BJ (cell line): ENCODE results near the gene KIF13A. TPM values are rescaled to one million over a fixed set of nuclear protein-coding genes. Genes with fewer than 3 reads are reported as not detected.

Experiments
- CTCF ChIA-PET: fragments of 350-600 bp; formaldehyde crosslinking; extraction: SDS; loops from one replicate; lab custom pipeline; 2021; ENCODE audit warnings: antibody characterized with exemption, inconsistent platforms; lab: Yijun Ruan, JAX
- POLR2A ChIA-PET: fragments of 300-600 bp; sonication (Branson Sonifier 250); formaldehyde crosslinking; extraction: SDS; loops from one replicate; lab custom pipeline; 2021; ENCODE audit warnings: antibody characterized with exemption; lab: Charles Lee
- DNase-seq: peaks from one replicate; pipeline ENCODE4 v3.0.0-alpha.2; 2011; ENCODE audit warnings: low read depth
- H3K27me3 ChIP-seq: 2 replicates; pipeline ENCODE4 v1.6.0; 2011; ENCODE audit warnings: low read length; ENCODE audit not compliant: control insufficient read depth, insufficient read depth
- H3K36me3 ChIP-seq: 2 replicates; pipeline ENCODE4 v1.5.1; 2011; ENCODE audit warnings: low read length; ENCODE audit not compliant: control insufficient read depth, insufficient read depth
- H3K4me3 ChIP-seq: 2 replicates; pipeline ENCODE4 v1.5.1; 2011; ENCODE audit warnings: low read depth, mild to moderate bottlenecking, control low read depth, low read length
- polyA plus RNA-seq: library from polyadenylated mRNA; depleted of rRNA; stranded (reverse); fragments of >200 nt; gene quantifications from 2 replicates; pipeline ENCODE4 v1.2.3, GENCODE V29; 2011
- TF ChIP-seq, protein P1 (sequence below): IDR thresholded peaks from 2 replicates; pipeline ENCODE4 v1.5.1; 2011; ENCODE audit warnings: low read depth, mild to moderate bottlenecking, control low read depth, inconsistent platforms, low read length, moderate library complexity; ENCODE audit not compliant: insufficient read depth

KIF13A gene
- polyA plus RNA-seq, 1 experiment = 41.4 TPM

DNA sequence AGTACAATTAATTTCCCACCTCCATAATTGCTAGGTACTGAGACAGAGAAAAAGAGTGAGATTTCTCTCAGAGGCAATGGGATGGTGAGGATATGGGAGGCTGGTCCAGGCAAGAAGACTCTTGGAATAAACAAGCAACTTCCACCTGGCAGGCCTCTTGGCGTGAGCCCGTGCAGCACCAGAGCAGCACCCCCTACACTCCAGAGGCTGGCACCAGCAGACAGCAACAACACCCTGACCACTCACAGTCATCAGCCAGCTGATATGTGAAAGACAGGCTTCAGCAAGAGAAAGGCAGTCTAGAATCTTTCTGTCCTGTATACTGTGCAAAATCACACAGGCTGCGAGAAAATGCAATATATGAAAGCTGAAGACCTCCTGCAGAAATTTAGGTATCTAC is 59.7 kb downstream of the KIF13A start:
- TF ChIP-seq, protein P1, sequence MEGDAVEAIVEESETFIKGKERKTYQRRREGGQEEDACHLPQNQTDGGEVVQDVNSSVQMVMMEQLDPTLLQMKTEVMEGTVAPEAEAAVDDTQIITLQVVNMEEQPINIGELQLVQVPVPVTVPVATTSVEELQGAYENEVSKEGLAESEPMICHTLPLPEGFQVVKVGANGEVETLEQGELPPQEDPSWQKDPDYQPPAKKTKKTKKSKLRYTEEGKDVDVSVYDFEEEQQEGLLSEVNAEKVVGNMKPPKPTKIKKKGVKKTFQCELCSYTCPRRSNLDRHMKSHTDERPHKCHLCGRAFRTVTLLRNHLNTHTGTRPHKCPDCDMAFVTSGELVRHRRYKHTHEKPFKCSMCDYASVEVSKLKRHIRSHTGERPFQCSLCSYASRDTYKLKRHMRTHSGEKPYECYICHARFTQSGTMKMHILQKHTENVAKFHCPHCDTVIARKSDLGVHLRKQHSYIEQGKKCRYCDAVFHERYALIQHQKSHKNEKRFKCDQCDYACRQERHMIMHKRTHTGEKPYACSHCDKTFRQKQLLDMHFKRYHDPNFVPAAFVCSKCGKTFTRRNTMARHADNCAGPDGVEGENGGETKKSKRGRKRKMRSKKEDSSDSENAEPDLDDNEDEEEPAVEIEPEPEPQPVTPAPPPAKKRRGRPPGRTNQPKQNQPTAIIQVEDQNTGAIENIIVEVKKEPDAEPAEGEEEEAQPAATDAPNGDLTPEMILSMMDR = no peak
- no peaks in the 10 kb centered on the region for H3K36me3 ChIP-seq
- H3K4me3 ChIP-seq = no peak overlapping the region
- H3K27me3 ChIP-seq = no peaks in the 10 kb centered on the region
- ChIA-PET POLR2A (no interaction called here), CTCF (no interaction called here)
- DNase-seq = no peak

DNA sequence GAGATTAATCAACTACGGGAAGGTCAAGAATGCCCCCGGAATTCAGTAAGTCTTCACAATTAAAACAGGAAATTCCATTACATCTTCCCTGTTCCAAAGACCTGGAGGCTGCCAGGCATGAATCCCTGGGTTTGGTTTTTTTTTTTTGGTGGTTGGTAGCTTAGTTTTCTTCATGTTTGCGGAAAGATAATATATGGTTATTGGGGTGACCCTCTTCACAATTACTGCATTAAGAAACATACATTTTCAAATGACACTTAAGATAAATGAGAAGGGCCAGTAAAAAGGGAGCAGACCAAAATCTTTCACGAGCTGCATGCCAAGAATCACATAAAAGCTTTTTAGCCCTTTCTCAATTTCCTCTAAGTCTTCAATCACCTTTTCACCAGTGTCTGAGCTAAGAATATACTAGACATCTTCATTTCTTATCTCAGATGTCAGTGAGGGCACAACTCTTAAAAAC is 64.0 kb downstream of the KIF13A start:
- ChIA-PET CTCF (interaction anchor here (0.6 kb wide), 1 partner anchor 321 kb away, joined by 3 read pairs; no protein-coding TSS in a partner anchor), POLR2A (interaction anchor here (0.5 to 0.7 kb wide), 2 partner anchors 9 to 60 kb away, joined by 3 to 5 read pairs; no protein-coding TSS in a partner anchor)
- TF ChIP-seq, protein P1 = no peak
- DNase-seq = no peak
- Histone ChIP-seq H3K4me3 (no peak overlapping the region), H3K27me3 (no peaks in the 10 kb centered on the region), H3K36me3 (no peaks in the 10 kb centered on the region)

DNA sequence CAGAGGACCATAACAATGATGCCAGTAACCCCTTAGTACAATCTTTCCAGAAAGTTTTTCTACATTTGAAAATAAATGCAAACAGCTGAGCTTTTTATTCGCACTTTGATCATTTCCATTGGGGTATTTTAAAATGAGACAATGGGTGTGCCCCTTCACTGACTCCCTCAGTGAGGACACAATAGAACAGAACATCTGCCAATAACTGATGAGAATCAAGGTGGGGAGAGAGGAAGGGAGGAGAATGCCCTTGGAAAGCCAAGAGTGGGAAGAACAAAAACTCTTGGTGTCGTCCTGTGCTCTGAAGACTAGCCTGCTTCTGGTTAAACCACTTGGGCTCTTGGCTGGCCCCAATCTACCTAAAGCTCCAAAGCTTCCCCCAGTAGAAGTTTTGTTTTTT is 66.0 kb downstream of the KIF13A start:
- TF ChIP-seq, protein P1 = no peak
- POLR2A ChIA-PET = no interaction called here
- no peak overlapping the region for H3K4me3 ChIP-seq
- no peaks in the 10 kb centered on the region for H3K36me3 ChIP-seq
- DNase-seq = no peak
- CTCF ChIA-PET = interaction anchor here (0.7 to 1.3 kb wide), 2 partner anchors 10 to 101 kb away, joined by 3 read pairs; no protein-coding TSS in a partner anchor
- H3K27me3 ChIP-seq = no peaks in the 10 kb centered on the region

DNA sequence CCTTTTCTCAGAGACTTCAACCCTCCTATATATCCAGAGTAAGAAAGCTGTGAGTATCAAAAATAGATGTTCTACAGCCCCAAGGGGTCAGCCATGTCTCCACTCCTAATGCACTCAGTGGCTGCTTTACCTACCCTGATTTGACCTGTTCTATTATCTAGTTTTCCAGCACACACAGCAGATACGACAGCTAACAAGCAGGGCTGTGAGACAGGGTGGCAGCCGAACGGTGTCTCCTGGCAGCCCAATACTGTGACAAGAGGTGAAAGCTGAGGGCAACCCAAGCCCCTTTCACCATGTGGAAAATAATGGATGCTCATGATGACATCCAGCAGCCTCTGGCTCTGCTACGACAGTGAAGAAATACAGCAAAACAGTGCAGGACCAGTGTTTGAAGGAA is 67.9 kb downstream of the KIF13A start:
- Histone ChIP-seq H3K27me3 (no peaks in the 10 kb centered on the region), H3K36me3 (no peaks in the 10 kb centered on the region), H3K4me3 (no peak overlapping the region)
- POLR2A ChIA-PET = no interaction called here
- TF ChIP-seq, protein P1 = no peak
- CTCF ChIA-PET = no interaction called here
- DNase-seq = no peak

DNA sequence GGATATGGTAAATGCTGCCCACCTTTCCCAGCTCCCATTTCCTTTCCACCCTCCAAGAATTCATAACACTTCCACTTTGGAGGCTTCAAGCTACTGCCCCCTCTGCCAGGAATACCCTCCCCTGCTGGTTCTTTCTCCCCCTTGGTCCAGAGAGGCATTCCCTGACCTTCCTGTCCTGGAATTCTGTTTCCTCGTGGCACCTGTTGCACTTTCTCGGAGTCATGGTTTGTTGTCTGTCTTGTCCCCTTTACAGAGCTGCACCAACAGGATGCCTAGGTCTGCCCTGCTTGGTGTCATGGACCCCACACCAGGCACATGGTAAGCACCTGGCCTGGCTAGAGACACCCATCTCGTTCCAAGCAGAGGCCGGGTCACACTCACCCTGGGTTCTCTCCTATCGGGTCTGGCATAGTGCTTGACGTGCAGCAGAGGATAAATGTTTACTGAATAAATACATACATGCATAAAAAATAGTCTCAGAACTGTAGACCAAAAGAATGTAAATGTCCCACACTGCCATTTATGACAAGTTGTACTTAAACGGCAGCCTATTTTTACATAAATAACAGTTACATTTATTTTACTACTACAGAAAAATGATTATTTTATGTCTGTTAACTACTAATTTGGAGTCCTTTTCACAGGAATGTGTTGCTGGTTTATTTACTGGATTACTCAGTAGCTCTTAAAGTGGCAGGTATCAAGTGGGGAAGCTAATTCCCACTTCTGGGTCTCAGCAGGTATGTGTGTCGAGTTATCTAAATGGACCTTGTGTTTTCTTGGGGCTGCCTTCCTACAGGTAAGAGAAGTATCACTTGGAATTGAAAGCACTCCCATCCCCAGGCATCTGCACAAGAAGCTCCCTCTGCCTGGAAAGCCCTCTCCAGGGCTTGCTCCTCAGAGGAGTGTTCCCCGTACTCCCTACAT is 69.3 kb downstream of the KIF13A start:
- ChIA-PET POLR2A (no interaction called here), CTCF (no interaction called here)
- H3K4me3 ChIP-seq = no peak overlapping the region
- H3K36me3 ChIP-seq = no peaks in the 10 kb centered on the region
- no peak for DNase-seq
- no peaks in the 10 kb centered on the region for H3K27me3 ChIP-seq
- TF ChIP-seq, protein P1 = no peak
